Glomerular visceral epithelial cell (primary cell): ENCODE results near the gene ID1.

Experiments
- DNase-seq: peaks from one replicate; pipeline ENCODE4 v3.0.0-alpha.2; 2016; ENCODE audit errors: extremely low spot score

ID1 gene, protein sequence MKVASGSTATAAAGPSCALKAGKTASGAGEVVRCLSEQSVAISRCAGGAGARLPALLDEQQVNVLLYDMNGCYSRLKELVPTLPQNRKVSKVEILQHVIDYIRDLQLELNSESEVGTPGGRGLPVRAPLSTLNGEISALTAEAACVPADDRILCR

GRCh38 chr20:31605031-31605901, at the start of gene ID1:
Gene ID1 (plus strand): TSS chr20:31605289. CDS start chr20:31605388, 99 bp downstream.
- DNase-seq: peak; percentile 98

DNA sequence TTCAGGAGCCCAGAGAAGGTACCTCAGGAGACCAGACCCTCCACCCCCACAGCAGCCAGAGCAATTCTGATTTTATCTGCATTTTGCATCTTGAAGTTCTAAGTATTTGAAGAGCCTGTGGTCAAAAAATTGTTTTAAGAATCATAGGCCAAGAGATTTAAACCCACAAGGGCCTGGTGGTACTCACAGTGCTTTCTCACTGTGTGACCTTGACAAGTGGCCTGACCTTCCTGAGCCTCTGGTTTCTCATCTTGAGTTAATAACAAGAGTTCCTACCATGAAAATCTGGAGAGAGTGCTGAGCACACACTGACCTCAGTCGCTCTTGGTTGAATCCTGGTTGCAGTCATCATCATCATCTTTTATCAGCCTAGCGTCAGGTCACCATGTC, 45.4 kb upstream of the ID1 start:
- no peak for DNase-seq

GRCh38 chr20:31560094-31560745, 44.9 kb upstream of the ID1 start:
- peak; percentile 85 for DNase-seq

GRCh38 chr20:31560746-31561598, 44.1 kb upstream of the ID1 start:
- peak; percentile 96 for DNase-seq

GRCh38 chr20:31562241-31562640, 42.8 kb upstream of the ID1 start:
- DNase-seq: no peak

GRCh38 chr20:31564284-31564683, 40.8 kb upstream of the ID1 start:
- no peak for DNase-seq

GRCh38 chr20:31565699-31566318, 39.3 kb upstream of the ID1 start:
- no peak for DNase-seq

DNA sequence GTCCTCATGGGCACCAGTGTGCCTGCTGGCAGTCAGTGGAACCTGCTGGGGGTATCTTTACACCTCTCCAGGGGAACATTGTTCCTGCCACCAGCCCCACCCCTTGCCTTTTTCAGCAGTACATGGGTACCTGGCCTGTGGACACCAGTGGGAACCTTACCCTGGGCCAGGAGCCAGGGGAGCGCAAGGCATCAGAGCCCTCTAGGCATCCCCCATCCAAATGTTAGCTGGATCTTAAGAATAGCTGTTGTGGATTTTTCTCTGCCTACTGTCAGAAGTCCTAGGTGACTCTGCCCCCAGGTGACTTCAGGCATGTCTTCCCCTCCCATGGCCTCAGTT, 38.8 kb upstream of the ID1 start:
- DNase-seq: no peak

DNA sequence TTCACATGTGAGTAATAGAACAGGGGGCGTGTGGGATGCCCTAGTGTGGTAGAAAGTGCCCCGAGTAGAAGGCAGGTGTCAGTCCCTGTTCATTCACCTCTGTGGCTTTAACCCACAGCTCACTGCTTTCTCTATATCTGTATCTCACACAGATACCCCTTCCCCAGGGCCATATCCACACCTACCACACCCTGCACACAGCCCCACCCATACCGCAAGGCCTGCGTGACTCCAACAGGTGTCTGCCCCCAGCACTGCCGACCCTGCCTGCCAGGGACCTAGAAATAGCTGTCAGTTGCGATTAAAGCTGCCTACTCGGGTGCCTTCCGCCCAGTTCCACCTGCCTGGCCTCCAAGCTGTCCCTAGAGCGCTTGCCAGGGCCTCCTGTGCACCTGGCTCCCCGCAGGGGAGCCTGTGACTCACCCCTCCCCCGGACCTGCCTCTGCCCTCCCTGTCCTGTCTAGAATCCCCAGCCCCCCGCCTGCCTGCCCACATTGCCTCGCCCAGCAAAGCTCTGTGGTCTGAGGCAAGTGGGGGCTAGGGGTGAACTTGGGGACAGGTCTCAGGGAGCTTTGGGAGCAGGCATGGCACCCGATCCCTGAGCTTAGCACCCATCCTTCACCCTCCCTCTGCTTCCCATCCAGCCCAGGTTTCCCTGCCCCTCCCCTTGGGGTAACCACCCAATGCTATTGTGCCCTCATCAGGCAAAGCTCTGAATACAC, 38.3 kb upstream of the ID1 start:
- peak; percentile 68 for DNase-seq

DNA sequence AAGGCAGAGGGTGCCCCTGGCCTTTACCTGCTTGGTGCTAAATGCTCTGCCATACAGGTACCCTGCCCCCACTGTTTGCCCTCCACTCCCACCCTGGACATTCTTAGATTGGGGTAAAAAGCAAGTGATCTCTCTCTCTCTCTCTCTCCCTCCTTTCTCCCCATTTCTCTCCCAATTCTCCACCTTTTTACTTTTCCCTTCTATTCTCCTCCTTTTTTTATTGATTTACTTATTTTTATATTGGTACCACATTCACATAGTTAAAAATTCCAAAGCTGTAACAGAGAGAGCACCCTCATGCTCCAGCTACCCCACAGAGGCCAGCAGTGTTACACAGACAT, 37.7 kb upstream of the ID1 start:
- no peak for DNase-seq

DNA sequence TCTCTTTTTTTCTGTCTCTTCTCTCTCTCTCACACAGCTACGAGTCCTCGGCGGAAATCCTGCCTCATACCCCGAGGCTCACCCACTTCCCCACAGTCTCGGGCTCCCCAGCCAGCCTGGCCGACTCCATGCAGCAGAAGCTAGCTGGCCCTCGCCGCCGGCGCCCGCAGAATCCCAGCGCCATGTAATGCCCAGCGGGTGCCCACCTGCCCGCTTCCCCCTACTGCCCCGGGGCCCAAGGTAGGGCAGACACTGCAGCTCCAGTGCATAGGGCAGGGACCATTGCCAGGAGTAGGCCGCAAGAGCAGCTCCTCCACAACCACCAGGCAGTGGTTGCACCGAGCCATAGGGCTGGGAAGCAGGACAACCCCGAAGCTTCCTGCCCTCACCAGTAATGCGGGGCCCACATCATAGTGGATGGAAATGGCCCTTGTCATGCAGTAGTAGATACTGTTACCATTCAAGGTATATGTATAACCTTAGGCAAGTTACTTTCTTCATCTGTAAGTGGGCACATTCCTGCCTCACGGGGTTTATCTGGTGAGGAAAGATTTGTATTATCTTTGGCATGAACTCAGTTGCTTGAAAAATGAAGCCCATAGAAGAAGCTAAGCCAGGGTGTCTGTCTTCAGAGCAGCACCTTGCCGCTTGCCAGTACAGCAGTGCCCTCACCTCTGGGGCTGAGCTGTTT, 36.9 kb upstream of the ID1 start:
- DNase-seq: no peak

- no peak for DNase-seq
These were observed 36.3 kb upstream of the ID1 start for GRCh38 chr20:31568773-31569162.

GRCh38 chr20:31569163-31570020, 35.7 kb upstream of the ID1 start:
- peak; percentile 63 for DNase-seq

GRCh38 chr20:31570021-31570463, 35.0 kb upstream of the ID1 start:
- DNase-seq: no peak

DNA sequence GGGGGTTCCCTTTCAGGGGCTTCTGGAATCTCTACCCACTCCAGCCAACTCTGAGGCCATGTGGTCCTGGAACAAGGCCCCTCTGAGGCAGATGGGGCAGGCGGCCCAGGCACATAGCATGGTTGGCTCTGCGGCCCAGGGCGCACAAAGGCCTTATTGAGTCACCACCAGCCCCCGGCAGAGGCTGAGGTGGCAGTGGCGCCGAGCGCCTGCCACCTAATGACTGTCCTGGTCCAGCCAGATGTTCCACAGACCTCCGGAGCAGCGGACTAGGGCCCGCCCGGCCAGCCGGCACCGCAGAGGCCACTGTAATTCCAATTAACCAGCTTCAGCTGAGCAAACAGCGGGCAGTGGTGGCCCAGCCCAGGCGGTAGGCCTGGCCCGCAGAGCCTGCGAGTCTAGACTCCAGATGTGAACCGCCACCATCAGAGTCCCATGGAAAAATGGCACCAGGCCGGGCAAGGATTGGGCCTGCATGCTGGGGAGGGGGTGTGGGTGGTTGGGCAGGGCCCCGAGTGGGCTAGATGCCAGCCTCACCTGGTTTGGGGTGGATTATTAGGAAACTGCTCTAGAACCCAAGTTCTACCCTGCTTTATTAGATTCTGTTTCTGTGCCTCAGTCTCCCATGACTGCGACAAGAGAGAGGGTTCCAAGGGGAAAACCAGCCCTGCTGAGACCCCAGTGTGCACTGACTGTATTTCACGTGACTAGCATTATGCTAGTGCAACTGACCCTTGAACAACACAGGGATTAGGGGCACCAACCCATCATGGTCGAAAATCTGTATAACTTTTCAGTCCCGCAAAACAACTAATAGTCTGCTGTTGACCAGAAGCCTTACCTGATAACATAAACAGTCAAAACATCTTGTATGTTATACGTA, 34.1 kb upstream of the ID1 start:
- DNase-seq: no peak

DNA sequence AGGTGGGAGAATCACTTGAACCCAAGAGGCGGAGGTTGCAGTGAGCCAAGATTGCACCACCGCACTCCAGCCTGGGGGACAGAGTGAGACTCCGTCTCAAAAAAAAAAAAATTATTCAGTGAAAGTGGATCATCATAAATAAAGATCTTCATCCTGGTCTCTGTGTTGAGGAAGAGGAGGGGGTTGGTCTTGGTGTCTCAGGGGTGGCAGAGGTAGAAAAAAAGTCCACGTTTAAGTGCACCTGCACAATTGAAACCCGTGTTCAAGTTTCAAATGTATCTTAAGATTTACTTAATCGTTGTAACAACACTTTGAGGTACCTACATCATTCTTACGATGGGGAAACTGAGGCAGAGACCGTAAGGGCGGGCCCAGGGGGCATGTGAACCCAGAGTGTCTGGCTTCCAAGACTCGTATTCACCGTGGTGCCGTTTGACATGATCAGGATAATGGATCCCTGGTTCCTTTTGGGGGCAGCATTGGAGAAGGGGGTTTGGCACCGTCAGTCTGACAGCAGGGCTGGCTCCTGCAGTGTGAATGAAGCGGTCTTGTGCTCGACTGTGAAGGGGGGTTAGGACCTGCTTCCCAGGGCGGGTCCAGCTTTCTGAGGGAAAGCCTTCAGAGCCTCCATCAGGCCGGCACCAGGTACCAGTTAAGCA, 32.9 kb upstream of the ID1 start:
- no peak for DNase-seq

DNA sequence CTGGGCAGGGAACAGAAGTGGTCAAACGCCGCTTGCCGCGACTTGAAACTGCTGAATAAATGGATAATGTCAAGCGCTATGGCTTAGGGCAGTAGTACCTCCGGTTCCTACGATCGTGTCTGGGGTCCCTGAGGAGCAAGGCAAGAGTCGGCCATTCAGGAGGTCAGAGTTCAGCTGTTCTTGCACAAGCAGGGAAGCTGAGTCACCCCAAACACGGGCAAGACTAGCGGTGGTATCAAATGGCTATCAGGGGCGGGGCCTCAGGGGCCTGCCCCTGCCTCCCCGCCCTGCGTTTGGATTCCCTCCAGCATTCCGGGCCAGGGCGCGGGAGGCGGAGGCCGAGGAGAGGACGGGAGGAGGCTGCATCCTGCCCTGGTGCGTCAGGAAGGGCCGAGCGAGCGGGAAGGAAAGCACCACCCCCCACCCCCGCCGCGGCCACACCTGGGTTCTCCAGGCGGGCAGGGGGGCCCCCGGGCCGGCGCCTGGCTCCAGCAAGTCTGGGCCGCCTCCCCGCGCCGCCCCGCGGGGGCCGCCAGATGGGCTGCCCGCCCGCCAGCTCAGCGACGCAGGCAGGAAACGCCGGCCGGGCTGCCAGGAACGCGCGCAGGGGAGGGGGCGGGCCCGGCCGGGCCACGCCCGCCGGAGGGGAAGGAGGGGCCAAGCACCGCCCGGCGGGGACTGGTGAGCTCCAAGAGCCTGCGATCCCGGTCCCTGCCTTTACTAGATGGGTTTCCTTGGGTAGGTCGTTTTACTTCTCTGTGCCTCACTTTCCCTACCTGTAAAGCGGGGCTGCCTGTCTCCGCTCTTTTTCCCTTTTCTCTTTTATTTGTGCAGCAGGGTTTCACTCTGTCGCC, 32.2 kb upstream of the ID1 start:
- DNase-seq: peak; percentile 100
